GM12865 (cell line): Measurements from ENCODE around the gene INTS2.
"Not testable (repeated sequence)": the region's sequence is repeated elsewhere in the genome, so short reads cannot be mapped to it uniquely, and the experiment has no call there.

ENCODE experiments used
- DNase-seq: peaks from one replicate; pipeline ENCODE4 v3.0.0; 2010; ENCODE audit warnings: low read depth
- H3K4me3 ChIP-seq: 2 replicates; pipeline ENCODE4 v1.5.1; 2011; ENCODE audit warnings: mild to moderate bottlenecking, low read depth, low read length, control low read depth
- CTCF ChIP-seq: IDR thresholded peaks from 2 replicates; pipeline ENCODE4 v1.5.1; 2011; ENCODE audit warnings: low read length, control low read depth, low read depth, inconsistent platforms; ENCODE audit not compliant: insufficient read depth; ENCODE audit errors: missing control alignments

INTS2 gene

GRCh38 chr17:61832463-61832862, 95.3 kb downstream of the INTS2 start:
- no peak for TF ChIP-seq CTCF
- DNase-seq = no peak
- no peak overlapping the region for H3K4me3 ChIP-seq

DNA sequence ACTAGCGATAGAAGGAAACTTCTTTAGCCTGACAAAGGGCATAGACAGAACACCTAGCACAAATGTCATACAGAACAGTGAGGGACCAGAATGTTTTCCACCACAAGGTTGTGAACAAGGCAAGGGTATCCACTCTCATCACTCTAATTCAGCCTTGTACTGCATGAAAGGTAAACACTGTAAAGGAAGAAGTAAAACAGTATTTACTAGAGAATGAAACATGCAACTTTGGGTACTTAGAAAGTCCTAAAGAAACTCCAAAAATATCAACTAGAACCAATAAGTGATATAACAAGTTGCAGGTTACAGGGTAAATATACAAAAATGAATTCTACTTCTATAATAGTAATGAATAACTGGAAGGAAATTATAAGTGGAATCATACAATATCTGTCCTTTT, 96.7 kb downstream of the INTS2 start:
- TF ChIP-seq CTCF = no peak
- no peak for DNase-seq
- no peak overlapping the region for H3K4me3 ChIP-seq

- no peak overlapping the region for H3K4me3 ChIP-seq
- TF ChIP-seq CTCF = no peak
- no peak for DNase-seq
Measured at GRCh38 chr17:61828694-61829093, 99.1 kb downstream of the INTS2 start.

- TF ChIP-seq CTCF = no peak
- no peak for DNase-seq
- no peak overlapping the region for H3K4me3 ChIP-seq
Measured at GRCh38 chr17:61827649-61828395, 100.0 kb downstream of the INTS2 start.

- H3K4me3 ChIP-seq, DNase-seq: not testable (repeated sequence)
Measured at GRCh38 chr17:61826866-61827265, 100.9 kb downstream of the INTS2 start.

- not testable (repeated sequence) for DNase-seq, H3K4me3 ChIP-seq
Measured at GRCh38 chr17:61826198-61826597, 101.6 kb downstream of the INTS2 start.

- no peak for TF ChIP-seq CTCF
- no peak for DNase-seq
- no peak overlapping the region for H3K4me3 ChIP-seq
Measured at GRCh38 chr17:61825448-61826137, 102.2 kb downstream of the INTS2 start.
